Measurements from ENCODE around the gene KYNU.

DNA sequence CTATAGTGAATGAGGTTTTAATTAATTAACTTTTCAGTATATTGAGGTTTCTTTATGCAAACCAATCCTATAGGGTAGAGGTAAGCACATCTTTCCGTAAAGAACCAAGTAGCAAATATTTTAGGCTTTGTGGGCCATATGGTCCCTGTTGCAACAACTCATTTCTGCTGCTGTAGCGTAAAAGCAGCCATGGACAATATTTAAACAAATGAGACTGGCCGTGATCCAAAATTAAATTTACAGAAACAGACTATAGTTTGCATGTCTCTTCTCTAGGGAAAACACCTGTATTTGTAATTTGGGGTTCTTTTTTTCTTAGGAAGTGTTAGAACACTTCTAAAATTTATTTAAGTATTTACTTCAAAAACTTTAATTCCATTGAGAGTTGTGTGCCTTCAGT lies 104.3 kb downstream of the KYNU start:
- TF ChIP-seq TAF1 (IDR thresholded peaks at IDR 0.05; ENCODE audit: low read depth, low read length) (no peak), POLR2A (IDR thresholded peaks at IDR 0.05; ENCODE audit: low read depth, low read length) (no peak), SPI1 (IDR thresholded peaks at IDR 0.05; ENCODE audit: low read depth, low read length) (no peak)

All from GM12891 (cell line).